Caco-2 (cell line): Measurements from ENCODE around the gene GCM1. TPM values are rescaled to one million over a fixed set of nuclear protein-coding genes. Genes with fewer than 3 reads are reported as not detected.

ENCODE experiments used
- BruUV-seq: library from RNA; stranded (reverse); fragments of 400-500 nt; replicated peaks from 2 replicates; lab custom pipeline; 2021; lab: Mats Ljungman, UMichigan
- CTCF ChIA-PET: fragments of 300-600 bp; sonication (Branson Sonifier 250); formaldehyde crosslinking; loops from one replicate; lab custom pipeline; 2022; ENCODE audit warnings: antibody characterized with exemption; lab: Charles Lee
- POLR2A ChIA-PET: fragments of 300-600 bp; sonication (Branson Sonifier 250); formaldehyde crosslinking; loops from one replicate; lab custom pipeline; 2022; ENCODE audit warnings: antibody characterized with exemption; lab: Charles Lee
- DNase-seq, 2 experiments: peaks; one replicate each; pipeline versions ENCODE4 v3.0.0 to v3.0.0-alpha.2; 2020 to 2022
- H3K27me3 ChIP-seq: replicated peaks from 2 replicates; pipeline ENCODE4 v1.6.0; 2011; ENCODE audit warnings: low read length; ENCODE audit not compliant: control insufficient read depth, insufficient read depth
- H3K36me3 ChIP-seq: 2 replicates; pipeline ENCODE4 v1.5.1; 2011; ENCODE audit warnings: low read length; ENCODE audit not compliant: control insufficient read depth, insufficient read depth
- H3K4me1 ChIP-seq: fragments of 250-450 bp; sonication (Bioruptor Pico); 2 replicates; pipeline ENCODE4 v1.5.1; 2020; ENCODE audit warnings: mild to moderate bottlenecking
- H3K4me3 ChIP-seq: 2 replicates; pipeline ENCODE4 v1.5.1; 2011; ENCODE audit warnings: low read depth, mild to moderate bottlenecking, control low read depth, low read length
- H3K9me3 ChIP-seq: fragments of 250-450 bp; sonication (Bioruptor Pico); 2 replicates; pipeline ENCODE4 v1.5.1; 2020; ENCODE audit warnings: mild to moderate bottlenecking, moderate library complexity
- H3K27ac Mint-ChIP-seq: one replicate; pipeline ENCODE4 v1.8.0; 2022; ENCODE audit warnings: mixed read lengths; ENCODE audit not compliant: unreplicated experiment
- H3K27me3 Mint-ChIP-seq: one replicate; pipeline ENCODE4 v1.8.0; 2022; ENCODE audit warnings: mixed read lengths; ENCODE audit not compliant: insufficient read depth, unreplicated experiment
- H3K36me3 Mint-ChIP-seq: one replicate; pipeline ENCODE4 v1.8.0; 2022; ENCODE audit warnings: mild to moderate bottlenecking, mixed read lengths; ENCODE audit not compliant: insufficient read depth, unreplicated experiment
- H3K4me1 Mint-ChIP-seq: one replicate; pipeline ENCODE4 v1.8.0; 2022; ENCODE audit warnings: low read depth, mixed read lengths; ENCODE audit not compliant: unreplicated experiment
- H3K4me3 Mint-ChIP-seq: one replicate; pipeline ENCODE4 v1.8.0; 2022; ENCODE audit warnings: mild to moderate bottlenecking, moderate library complexity, mixed read lengths; ENCODE audit not compliant: unreplicated experiment
- H3K9me3 Mint-ChIP-seq: one replicate; pipeline ENCODE4 v1.8.0; 2022; ENCODE audit warnings: mixed read lengths; ENCODE audit not compliant: unreplicated experiment
- CTCF ChIP-seq, 2 experiments: fragments of 200-600 bp in 1 of 2; IDR thresholded peaks; 1 replicate in 1 of 2; 2 replicates in 1 of 2; pipeline versions ENCODE4 v1.5.1 to v1.8.0; 2011 to 2022; ENCODE audit warnings: antibody characterized with exemption in 1 of 2, control low read depth in 1 of 2, inconsistent platforms in 1 of 2, low read depth in 1 of 2, low read length in 1 of 2, mild to moderate bottlenecking in 1 of 2, moderate library complexity in 1 of 2; ENCODE audit not compliant: insufficient read depth in 1 of 2, severe bottlenecking in 1 of 2, unreplicated experiment in 1 of 2
- intact Hi-C: fragments of 100-400 bp; cut with micrococcal nuclease; formaldehyde crosslinking; loops from one replicate; pipeline ENCODE4 v1.10.0; 2022; ENCODE audit not compliant: unreplicated experiment
- total RNA-seq: library from RNA; stranded (reverse); gene quantifications from 2 replicates; pipeline ENCODE4 v1.2.3, GENCODE V29; 2022

GCM1 gene
- total RNA-seq, 1 experiment from 2014 or later: 0.79 TPM

GRCh38 chr6:53151676-53152075 lies 3.0 kb upstream of the GCM1 start:
- H3K9me3 ChIP-seq: no peaks in the 10 kb centered on the region

GRCh38 chr6:53144802-53145201 lies 3.8 kb downstream of the GCM1 start:
- no peaks in the 10 kb centered on the region for H3K27me3 ChIP-seq
- intact Hi-C loops: loop anchor here (5.0 kb wide), 1 partner anchor 33 kb away; no protein-coding TSS in a partner anchor
- TF ChIP-seq CTCF (IDR thresholded peaks at IDR 0.05; ENCODE audit: insufficient read depth in 1 of 2, low read depth in 1 of 2, low read length in 1 of 2, severe bottlenecking in 1 of 2, unreplicated experiment in 1 of 2): no peak
- H3K4me3 ChIP-seq: no peak overlapping the region
- CTCF ChIA-PET: no interaction called here
- POLR2A ChIA-PET: no interaction called here
- DNase-seq: no peak
- Mint-ChIP-seq H3K4me1 (peaks cover 9% of the 10 kb centered on the region), H3K36me3 (peaks cover 8% of the 10 kb centered on the region), H3K27ac (no peak overlapping the region), H3K9me3 (no peaks in the 10 kb centered on the region), H3K4me3 (no peak overlapping the region), H3K27me3 (no peaks in the 10 kb centered on the region)
- peaks cover 8% of the 10 kb centered on the region; the same call in 1 of the 2 replicates for H3K4me1 ChIP-seq
- no peaks in the 10 kb centered on the region for H3K9me3 ChIP-seq
- no TSS peak for BruUV-seq
- H3K36me3 ChIP-seq: no peaks in the 10 kb centered on the region

More at GRCh38 chr6:53151676-53152075, 3.0 kb upstream of the GCM1 start:
- ChIA-PET POLR2A (no interaction called here), CTCF (no interaction called here)
- intact Hi-C loops: no loop called here
- Histone ChIP-seq H3K4me1 (no peaks in the 10 kb centered on the region), H3K36me3 (no peaks in the 10 kb centered on the region), H3K4me3 (no peak overlapping the region), H3K27me3 (no peaks in the 10 kb centered on the region)
- Mint-ChIP-seq H3K36me3 (peaks cover 5% of the 10 kb centered on the region), H3K4me1 (no peaks in the 10 kb centered on the region), H3K4me3 (no peak overlapping the region), H3K27me3 (no peaks in the 10 kb centered on the region), H3K27ac (no peak overlapping the region), H3K9me3 (no peaks in the 10 kb centered on the region)
- TF ChIP-seq CTCF (IDR thresholded peaks at IDR 0.05; ENCODE audit: insufficient read depth in 1 of 2, low read depth in 1 of 2, low read length in 1 of 2, severe bottlenecking in 1 of 2, unreplicated experiment in 1 of 2): peak; percentile 10 to 15
- no peak for DNase-seq
- no TSS peak for BruUV-seq

GRCh38 chr6:53143710-53144109 lies 4.9 kb downstream of the GCM1 start:
- intact Hi-C loops: no loop called here
- TF ChIP-seq CTCF (IDR thresholded peaks at IDR 0.05; ENCODE audit: insufficient read depth in 1 of 2, low read depth in 1 of 2, low read length in 1 of 2, severe bottlenecking in 1 of 2, unreplicated experiment in 1 of 2): no peak
- no peak overlapping the region for H3K4me3 ChIP-seq
- BruUV-seq: no TSS peak
- ChIA-PET CTCF (interaction anchor here (0.6 kb wide), 1 partner anchor 131 kb away, joined by 3 read pairs; no protein-coding TSS in a partner anchor), POLR2A (no interaction called here)
- no peaks in the 10 kb centered on the region for H3K27me3 ChIP-seq
- Mint-ChIP-seq H3K36me3 (peaks cover 8% of the 10 kb centered on the region), H3K9me3 (no peaks in the 10 kb centered on the region), H3K27ac (no peak overlapping the region), H3K4me3 (no peak overlapping the region), H3K4me1 (peaks cover 9% of the 10 kb centered on the region), H3K27me3 (no peaks in the 10 kb centered on the region)
- H3K9me3 ChIP-seq: no peaks in the 10 kb centered on the region
- no peak for DNase-seq
- H3K36me3 ChIP-seq: no peaks in the 10 kb centered on the region
- peaks cover 9% of the 10 kb centered on the region; the same call in 1 of the 2 replicates for H3K4me1 ChIP-seq
